Endothelial cell of umbilical vein (primary cell): ENCODE data around the gene ZFYVE26. TPM values are rescaled to one million over a fixed set of nuclear protein-coding genes. Genes with fewer than 3 reads are reported as not detected.

Experiments used
- BruUV-seq: library from RNA; stranded (reverse); fragments of 400-500 nt; replicated peaks from 2 replicates; lab custom pipeline; 2021; lab: Mats Ljungman, UMichigan
- CTCF ChIA-PET: fragments of 300-600, 350-600 bp; sonication (Branson Sonifier 250); formaldehyde crosslinking; loops from one replicate; lab custom pipeline; 2021; ENCODE audit warnings: antibody characterized with exemption, inconsistent platforms; lab: Charles Lee
- POLR2A ChIA-PET: fragments of 300-600, 350-600 bp; sonication (Branson Sonifier 250); formaldehyde crosslinking; loops from one replicate; lab custom pipeline; 2021; ENCODE audit warnings: antibody characterized with exemption, inconsistent platforms; lab: Charles Lee
- DNase-seq: peaks from one replicate; pipeline ENCODE4 v3.0.0-alpha.2; 2011; ENCODE audit warnings: low read depth, low spot score
- FAIRE-seq: peaks from 2 replicates; lab custom pipeline; 2011; peaks lifted over from hg19 to GRCh38; lab: Jason Lieb, UNC
- H2AFZ ChIP-seq: 2 replicates; pipeline ENCODE4 v1.6.0; 2012; ENCODE audit warnings: low read depth, low read length, control low read depth, inconsistent platforms
- H3K27ac ChIP-seq: 2 replicates; pipeline ENCODE4 v1.5.1; 2011; ENCODE audit warnings: low read depth, mild to moderate bottlenecking, control low read depth, low read length, moderate library complexity; ENCODE audit not compliant: insufficient read depth
- H3K27me3 ChIP-seq, 2 experiments: 2 replicates each; pipeline versions ENCODE4 v1.6.0 to v1.6.1; 2011; ENCODE audit warnings: low read length in 2 of 2, mixed read lengths in 1 of 2; ENCODE audit not compliant: control insufficient read depth in 2 of 2, insufficient read depth in 2 of 2
- H3K36me3 ChIP-seq, 2 experiments: 2 replicates in 1 of 2; 3 replicates in 1 of 2; pipeline ENCODE4 v1.5.1; 2011; ENCODE audit warnings: low read length in 2 of 2, mild to moderate bottlenecking in 1 of 2, moderate library complexity in 1 of 2; ENCODE audit not compliant: control insufficient read depth in 2 of 2, insufficient read depth in 2 of 2; ENCODE audit errors: extremely low read depth in 1 of 2
- H3K4me1 ChIP-seq: 3 replicates; pipeline ENCODE4 v1.5.1; 2011; ENCODE audit warnings: mild to moderate bottlenecking, low read length; ENCODE audit not compliant: control insufficient read depth, insufficient read depth; ENCODE audit errors: extremely low read depth
- H3K4me2 ChIP-seq: 2 replicates; pipeline ENCODE4 v1.6.1; 2011; ENCODE audit warnings: low read length, control low read depth, mixed read lengths; ENCODE audit not compliant: insufficient read depth
- H3K4me3 ChIP-seq, 3 experiments: fragments of 200-600 bp in 1 of 3; sonication (generic), shearing (Covaris generic) in 1 of 3; replicated peaks in 1 of 3; 2 replicates each; pipeline ENCODE4 v1.5.1; 2011 to 2016; ENCODE audit warnings: control low read depth in 3 of 3, low read length in 3 of 3, mild to moderate bottlenecking in 2 of 3, inconsistent platforms in 1 of 3, low read depth in 1 of 3, moderate library complexity in 1 of 3; ENCODE audit not compliant: insufficient read depth in 1 of 3
- H3K79me2 ChIP-seq: 2 replicates; pipeline ENCODE4 v1.6.0; 2012; ENCODE audit warnings: low read length, inconsistent platforms; ENCODE audit not compliant: control insufficient read depth, insufficient read depth
- H3K9ac ChIP-seq: replicated peaks from 2 replicates; pipeline ENCODE3; 2011; ENCODE audit warnings: low read length, control low read depth; ENCODE audit not compliant: insufficient read depth; ENCODE audit errors: extremely low read depth
- H3K9me1 ChIP-seq: replicated peaks from 3 replicates; pipeline ENCODE4 v1.6.0; 2011; ENCODE audit warnings: mild to moderate bottlenecking, low read length; ENCODE audit not compliant: control insufficient read depth, insufficient read depth; ENCODE audit errors: extremely low read depth
- H3K9me3 ChIP-seq: replicated peaks from 2 replicates; pipeline ENCODE4 v1.5.1; 2012; ENCODE audit warnings: low read length, inconsistent platforms; ENCODE audit not compliant: control insufficient read depth, insufficient read depth
- H4K20me1 ChIP-seq: replicated peaks from 2 replicates; pipeline ENCODE3; 2011; ENCODE audit warnings: mild to moderate bottlenecking, low read length; ENCODE audit not compliant: control insufficient read depth, insufficient read depth; ENCODE audit errors: extremely low read depth
- EZH2 ChIP-seq: IDR thresholded peaks from 2 replicates; pipeline ENCODE4 v1.6.1; 2012; ENCODE audit warnings: borderline replicate concordance, low read depth, mild to moderate bottlenecking, moderate library complexity, low read length, inconsistent platforms; ENCODE audit not compliant: severe bottlenecking
- FOS ChIP-seq: IDR thresholded peaks from 2 replicates; pipeline ENCODE4 v1.6.1; 2011; ENCODE audit warnings: mild to moderate bottlenecking, low read length, moderate library complexity, borderline replicate concordance; ENCODE audit not compliant: insufficient read depth
- GATA2 ChIP-seq: IDR thresholded peaks from 2 replicates; pipeline ENCODE4 v1.7.0; 2011; ENCODE audit warnings: low read depth, mild to moderate bottlenecking, moderate library complexity, mixed read lengths, low read length; ENCODE audit not compliant: insufficient read length, insufficient read depth
- JUN ChIP-seq: IDR thresholded peaks from 2 replicates; pipeline ENCODE4 v1.6.1; 2011; ENCODE audit warnings: borderline replicate concordance, low read depth; ENCODE audit not compliant: insufficient read length, insufficient read depth
- MYC ChIP-seq: IDR thresholded peaks from one replicate; pipeline ENCODE4 v1.6.1; 2011; ENCODE audit warnings: mild to moderate bottlenecking, low read depth, low read length
- POLR2A ChIP-seq: IDR thresholded peaks from 2 replicates; pipeline ENCODE4 v1.6.1; 2012; ENCODE audit warnings: low read depth, mild to moderate bottlenecking, control low read depth, low read length
- POLR2AphosphoS5 ChIP-seq: IDR thresholded peaks from 2 replicates; pipeline ENCODE4 v1.6.1; 2012; ENCODE audit warnings: low read depth, mild to moderate bottlenecking, control low read depth, low read length, moderate library complexity; ENCODE audit not compliant: insufficient read depth
- dilution Hi-C: fragments of 300-500 bp; cut with MboI; formaldehyde crosslinking; loops from one replicate; pipeline ENCODE4 v1.15.0; 2019; ENCODE audit warnings: low sequenced_read_pairs; ENCODE audit not compliant: extremely low pct_ligation_motif_present
- intact Hi-C: fragments of 100-400 bp; cut with micrococcal nuclease; formaldehyde crosslinking; loops from one replicate; pipeline ENCODE4 v1.10.0; 2022
- polyA plus RNA-seq, 4 experiments: library from polyadenylated mRNA; depleted of rRNA in 3 of 4; stranded (reverse) in 3 of 4; unstranded in 1 of 4; fragments of >200 nt; gene quantifications; 2 replicates each; pipeline versions ENCODE4 v1.2.1 to v1.2.3, GENCODE V29; 2011 to 2012; ENCODE audit warnings: missing spikeins in 1 of 4
- total RNA-seq: library from RNA; stranded (reverse); gene quantifications from 2 replicates; pipeline ENCODE4 v1.2.3, GENCODE V29; 2021
- TF ChIP-seq, protein P1 (sequence below), 2 donors: IDR thresholded peaks; 1 replicate in 1 of 2; 2 replicates in 1 of 2; pipeline ENCODE4 v1.5.1; 2011; ENCODE audit warnings: low read length in 2 of 2, mild to moderate bottlenecking in 2 of 2, moderate library complexity in 2 of 2, control low read depth in 1 of 2, inconsistent platforms in 1 of 2, low read depth in 1 of 2; ENCODE audit not compliant: insufficient read depth in 1 of 2; ENCODE audit errors: extremely low read depth in 1 of 2
- TF ChIP-seq, protein P2 (sequence below): IDR thresholded peaks from 2 replicates; pipeline ENCODE4 v1.6.1; 2011; ENCODE audit not compliant: insufficient read depth, insufficient read length

Gene ZFYVE26
- total and polyA plus RNA-seq, 2 donors (not counting 3 experiments of a cell fraction or from before 2014, with no cell fraction given) = 15.3 to 26.3 TPM

DNA sequence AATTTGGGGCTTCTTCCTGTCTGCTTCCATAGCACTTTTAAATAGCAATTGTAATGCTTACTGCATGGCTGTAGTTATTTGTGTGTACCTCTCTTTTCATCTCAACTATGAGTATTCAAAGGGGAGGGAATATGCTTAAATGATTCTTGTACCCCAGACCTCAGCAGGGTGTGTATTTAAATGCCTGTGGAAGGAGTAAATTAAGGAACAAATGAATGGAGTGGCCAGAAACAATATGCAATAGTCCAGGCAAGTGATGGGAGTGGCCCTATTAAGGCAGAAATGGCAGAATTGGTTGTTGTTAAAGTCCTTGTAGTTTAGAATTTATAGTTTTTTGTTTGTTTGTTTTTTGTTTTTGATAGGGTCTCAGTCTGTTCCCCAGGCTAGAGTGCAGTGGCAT lies 4.7 kb upstream of the ZFYVE26 start:
- intact Hi-C loops = no loop called here
- no peak for FAIRE-seq
- DNase-seq = no peak
- TF ChIP-seq JUN (no peak), POLR2A (no peak), EZH2 (no peak), POLR2AphosphoS5 (no peak), FOS (no peak), MYC (no peak), GATA2 (no peak)
- TF ChIP-seq, protein P1, sequence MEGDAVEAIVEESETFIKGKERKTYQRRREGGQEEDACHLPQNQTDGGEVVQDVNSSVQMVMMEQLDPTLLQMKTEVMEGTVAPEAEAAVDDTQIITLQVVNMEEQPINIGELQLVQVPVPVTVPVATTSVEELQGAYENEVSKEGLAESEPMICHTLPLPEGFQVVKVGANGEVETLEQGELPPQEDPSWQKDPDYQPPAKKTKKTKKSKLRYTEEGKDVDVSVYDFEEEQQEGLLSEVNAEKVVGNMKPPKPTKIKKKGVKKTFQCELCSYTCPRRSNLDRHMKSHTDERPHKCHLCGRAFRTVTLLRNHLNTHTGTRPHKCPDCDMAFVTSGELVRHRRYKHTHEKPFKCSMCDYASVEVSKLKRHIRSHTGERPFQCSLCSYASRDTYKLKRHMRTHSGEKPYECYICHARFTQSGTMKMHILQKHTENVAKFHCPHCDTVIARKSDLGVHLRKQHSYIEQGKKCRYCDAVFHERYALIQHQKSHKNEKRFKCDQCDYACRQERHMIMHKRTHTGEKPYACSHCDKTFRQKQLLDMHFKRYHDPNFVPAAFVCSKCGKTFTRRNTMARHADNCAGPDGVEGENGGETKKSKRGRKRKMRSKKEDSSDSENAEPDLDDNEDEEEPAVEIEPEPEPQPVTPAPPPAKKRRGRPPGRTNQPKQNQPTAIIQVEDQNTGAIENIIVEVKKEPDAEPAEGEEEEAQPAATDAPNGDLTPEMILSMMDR (IDR thresholded peaks at IDR 0.05; ENCODE audit: extremely low read depth in 1 of 2, insufficient read depth in 1 of 2, low read depth in 1 of 2, low read length in 2 of 2) = no peak
- TF ChIP-seq, protein P2, sequence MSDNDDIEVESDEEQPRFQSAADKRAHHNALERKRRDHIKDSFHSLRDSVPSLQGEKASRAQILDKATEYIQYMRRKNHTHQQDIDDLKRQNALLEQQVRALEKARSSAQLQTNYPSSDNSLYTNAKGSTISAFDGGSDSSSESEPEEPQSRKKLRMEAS = no peak
- Histone ChIP-seq H3K9me1 (no peaks in the 10 kb centered on the region), H4K20me1 (no peaks in the 10 kb centered on the region), H2AFZ (no peak overlapping the region), H3K4me1 (peaks cover 13% of the 10 kb centered on the region), H3K9me3 (no peaks in the 10 kb centered on the region), H3K36me3 (no peaks in the 10 kb centered on the region), H3K27me3 (no peaks in the 10 kb centered on the region), H3K79me2 (no peaks in the 10 kb centered on the region), H3K4me3 (no peak overlapping the region), H3K27ac (no peak overlapping the region), H3K9ac (no peak overlapping the region), H3K4me2 (peak overlapping the region; percentile 94)
- no TSS peak for BruUV-seq
- CTCF ChIA-PET = interaction anchor here (0.7 to 1.3 kb wide), 2 partner anchors 16 to 1004 kb away, joined by 3 read pairs; no protein-coding TSS in a partner anchor
- POLR2A ChIA-PET = no interaction called here
- dilution Hi-C loops = no loop called here
